Hypothalamus (tissue), 51 donors: ENCODE data around the gene KRT86.
A peak's percentile ranks its signal among the peaks of the same experiment; 100 is the strongest.
"Not testable (repeated sequence)": the region's sequence is repeated elsewhere in the genome, so short reads cannot be mapped to it uniquely, and the experiment has no call there.

Experiments
- DNase-seq, 51 donors: peaks; one replicate each; lab custom pipeline; 2025; lab: John Stamatoyannopoulos, UW

The KRT86 gene

GRCh38 chr12:52307836-52308805 is 33.7 kb downstream of the KRT86 start:
- peak in 47 of 51 donors; percentile 10 to 80 (median 53) for DNase-seq

GRCh38 chr12:52308806-52309425 is 34.5 kb downstream of the KRT86 start:
- peak in 2 of 51 donors; percentile 56 to 76 for DNase-seq

DNA sequence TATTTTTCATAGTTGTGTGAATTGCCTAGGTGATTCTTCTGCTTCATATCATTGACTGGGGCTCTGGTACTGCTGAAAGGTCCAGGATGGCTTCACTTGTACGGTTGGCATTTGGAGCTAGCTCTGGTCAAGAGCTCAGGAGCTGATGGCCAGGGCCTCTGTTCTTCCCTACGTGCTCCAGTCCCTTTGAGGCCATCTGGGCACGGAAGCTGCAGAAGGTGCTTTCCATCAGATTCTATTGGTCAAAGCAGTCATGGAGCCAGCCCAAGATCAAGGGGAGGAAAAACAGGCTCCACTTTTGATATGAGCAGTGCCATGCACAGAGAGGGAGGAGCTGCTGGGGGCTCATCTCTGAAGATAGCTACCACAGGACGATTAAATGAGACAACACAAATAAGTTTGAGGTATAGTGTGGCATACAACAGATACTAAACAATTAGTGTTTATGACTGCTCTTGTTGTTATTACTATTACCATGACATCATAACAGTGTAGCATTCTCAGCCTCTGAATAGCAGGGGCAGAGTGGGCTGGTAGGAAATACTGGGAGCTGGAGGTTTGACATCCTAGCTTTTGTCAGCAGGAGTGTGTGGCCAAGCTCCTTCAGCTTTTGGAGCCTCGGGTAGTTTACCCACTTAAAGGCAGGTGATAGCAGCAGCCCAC is 36.3 kb downstream of the KRT86 start:
- no peak for DNase-seq

GRCh38 chr12:52311285-52311648 is 36.8 kb downstream of the KRT86 start:
- no peak for DNase-seq

GRCh38 chr12:52312086-52312485 is 37.6 kb downstream of the KRT86 start:
- no peak for DNase-seq

DNA sequence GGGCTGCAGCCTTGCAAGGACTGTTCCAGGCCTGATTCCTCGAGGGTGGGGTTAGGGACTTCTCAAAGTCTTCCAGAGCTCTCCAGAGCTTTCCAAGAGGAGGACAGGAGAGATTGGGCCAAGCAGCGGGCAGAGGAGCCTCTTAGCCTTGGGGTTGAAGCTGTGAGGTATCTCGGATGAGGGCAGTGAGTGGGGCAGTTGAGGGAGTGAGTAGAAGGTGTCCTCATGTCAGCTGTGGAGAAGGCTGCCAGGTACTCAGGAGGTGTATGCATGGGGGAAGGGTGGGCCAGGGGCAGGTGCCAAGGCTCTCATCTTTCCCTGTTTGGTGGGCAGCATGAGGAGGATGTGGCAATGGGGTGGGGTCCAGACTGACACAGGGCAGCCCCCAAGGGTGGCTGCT is 39.0 kb downstream of the KRT86 start:
- DNase-seq = no peak

DNA sequence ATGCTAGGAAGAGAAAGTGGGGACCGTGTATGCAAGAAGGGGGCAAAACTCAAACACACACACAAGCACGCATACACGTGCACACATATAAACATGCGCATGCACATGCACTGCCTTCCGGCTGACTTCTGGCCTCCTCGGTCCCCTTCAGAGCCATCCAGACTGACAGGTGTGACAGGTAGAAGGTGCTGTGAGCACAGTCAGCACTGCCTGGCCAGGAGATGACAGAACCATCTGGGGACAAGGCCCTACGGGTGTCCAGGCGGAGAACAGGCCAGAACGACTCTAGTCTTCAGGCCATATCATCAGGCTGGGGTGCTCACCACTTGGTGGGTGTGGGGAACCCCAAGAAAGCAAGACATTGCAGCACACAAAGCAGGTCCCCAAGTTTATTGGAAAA is 39.5 kb downstream of the KRT86 start:
- no peak for DNase-seq

DNA sequence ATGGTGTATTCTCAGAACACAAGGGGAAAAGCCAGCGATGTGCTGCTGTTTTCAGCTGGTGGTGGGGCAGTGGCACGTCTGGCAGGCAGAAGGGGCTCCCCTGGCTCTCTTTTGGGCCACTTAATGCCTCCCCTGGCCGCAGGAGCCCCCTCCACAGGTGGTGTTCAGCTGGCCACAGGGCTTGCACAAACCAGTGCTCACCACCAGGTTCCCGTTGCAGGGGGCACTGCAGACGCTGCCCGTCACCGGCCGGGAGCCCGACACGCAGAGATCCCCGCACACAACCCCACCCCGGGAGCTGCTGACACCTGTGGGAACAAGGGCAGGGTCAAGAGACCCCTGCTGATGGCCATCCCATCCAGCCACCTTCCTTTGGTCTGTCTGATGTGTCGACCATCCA is 40.1 kb downstream of the KRT86 start:
- DNase-seq = no peak

DNA sequence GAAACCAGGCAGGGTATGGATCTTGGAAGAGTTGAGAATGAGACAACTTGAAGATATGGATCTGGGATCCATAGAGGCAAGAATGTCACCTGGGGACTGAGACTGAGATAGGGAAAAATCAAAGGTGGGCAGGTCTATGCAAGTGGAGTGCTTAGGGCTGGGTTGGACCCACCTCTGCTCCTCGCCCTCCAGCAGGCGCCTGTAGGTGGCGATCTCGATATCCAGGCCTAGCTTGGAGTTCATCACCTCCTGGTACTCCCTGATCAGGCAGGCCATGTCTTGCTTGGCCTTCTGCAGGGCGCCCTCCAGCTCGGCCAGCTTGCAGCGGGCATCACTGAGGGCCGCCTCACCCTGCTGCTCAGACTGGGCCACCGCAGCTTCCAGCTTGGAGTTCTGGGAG is 41.3 kb downstream of the KRT86 start:
- DNase-seq = not testable (repeated sequence)

- no peak for DNase-seq
Measured at GRCh38 chr12:52316290-52316689, 41.8 kb downstream of the KRT86 start.

- no peak for DNase-seq
Measured at GRCh38 chr12:52316701-52317100, 42.3 kb downstream of the KRT86 start.

GRCh38 chr12:52317468-52318052 is 43.1 kb downstream of the KRT86 start:
- no peak for DNase-seq

DNA sequence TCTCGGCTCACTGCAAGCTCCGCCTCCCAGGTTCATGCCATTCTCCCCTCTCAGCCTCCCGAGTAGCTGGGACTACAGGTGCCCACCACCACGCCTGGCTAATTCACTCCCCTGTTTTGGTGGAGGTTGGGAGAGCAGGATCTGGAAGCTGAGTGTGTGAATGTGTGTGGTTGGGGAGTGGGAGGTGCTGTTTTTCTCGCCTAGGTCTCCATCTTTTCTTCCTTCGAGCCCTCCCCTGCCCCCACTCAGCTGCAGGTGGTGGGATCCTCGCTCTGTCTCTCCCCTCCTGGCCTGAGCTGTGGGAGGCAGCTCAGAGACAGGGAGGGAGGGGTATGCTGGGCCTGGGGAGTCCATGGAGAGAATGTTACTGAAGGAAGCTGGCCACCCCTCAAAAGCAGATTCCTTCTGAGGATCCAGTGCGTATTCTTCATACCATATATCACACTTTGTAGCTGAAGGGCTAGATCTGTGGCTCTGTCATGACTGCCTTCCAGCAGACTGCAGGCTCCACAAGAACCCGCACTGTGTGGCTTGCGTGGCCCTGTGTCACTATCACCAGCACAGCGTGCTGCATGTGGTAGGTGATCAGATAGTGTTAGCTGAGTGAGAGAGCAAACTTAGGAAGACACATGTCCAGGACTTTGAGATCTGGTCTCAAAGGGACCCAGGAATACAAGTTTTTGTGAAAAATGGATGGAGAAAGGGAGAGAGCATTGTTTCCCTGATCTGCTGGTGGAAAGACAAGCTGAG is 44.0 kb downstream of the KRT86 start:
- DNase-seq = no peak

GRCh38 chr12:52319097-52319496 is 44.7 kb downstream of the KRT86 start:
- DNase-seq = no peak

DNA sequence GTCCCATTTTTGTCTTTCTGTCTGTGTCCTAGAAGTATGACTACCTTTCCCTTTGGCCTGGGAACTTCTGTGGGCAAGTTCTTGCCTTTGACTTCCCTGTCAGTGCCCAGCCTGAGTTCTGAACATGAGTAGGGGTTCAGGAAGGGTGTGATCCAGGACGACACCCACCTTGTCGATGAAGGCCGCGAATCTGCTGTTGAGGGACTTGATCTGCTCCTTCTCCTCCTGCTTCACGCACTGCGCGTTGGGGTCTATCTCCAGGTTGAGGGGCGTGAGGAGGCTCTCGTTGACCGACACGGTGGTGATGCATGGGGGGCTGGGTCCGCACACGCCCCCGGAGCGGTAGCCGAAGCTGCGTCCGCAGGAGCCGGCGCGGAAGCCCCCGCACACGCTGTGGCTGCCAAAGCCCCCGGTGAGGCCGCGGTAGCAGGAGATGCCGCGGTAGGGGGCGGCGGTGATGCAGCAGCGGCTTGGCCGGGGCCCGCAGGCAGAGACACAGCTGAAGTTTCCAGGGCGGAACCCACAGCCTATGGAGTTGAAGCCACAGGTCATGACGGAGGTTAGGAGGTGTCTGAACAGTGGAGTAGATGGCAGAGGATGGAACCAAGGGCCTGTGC is 46.4 kb downstream of the KRT86 start, which contains the start of gene KRT83:
KRT83 (minus strand) TSS at position 615 of the 617 bp plus-strand sequence; CDS start at position 552, 63 bp downstream.
- no peak for DNase-seq

DNA sequence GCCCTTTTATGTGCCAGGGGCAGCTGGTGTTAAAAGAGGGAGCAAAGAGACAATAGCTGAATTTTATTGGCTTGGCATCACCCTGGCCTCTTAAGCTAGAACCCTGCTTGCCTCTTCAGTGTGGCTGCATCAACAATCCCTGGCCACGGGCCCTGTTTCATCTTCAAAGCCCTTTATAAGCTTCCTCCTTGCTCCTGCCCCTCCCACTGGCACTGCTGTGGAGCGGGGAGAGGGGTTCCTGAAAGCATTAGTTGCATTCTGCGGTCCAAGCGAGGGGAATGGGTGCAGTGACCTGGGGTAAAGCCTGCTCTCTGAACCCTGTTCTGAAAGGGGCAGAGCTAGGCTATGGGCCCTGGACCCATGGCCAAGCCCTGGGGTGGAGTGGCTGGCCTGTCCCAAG is 47.0 kb downstream of the KRT86 start:
- peak in 17 of 51 donors; percentile 2 to 66 (median 21) for DNase-seq

DNA sequence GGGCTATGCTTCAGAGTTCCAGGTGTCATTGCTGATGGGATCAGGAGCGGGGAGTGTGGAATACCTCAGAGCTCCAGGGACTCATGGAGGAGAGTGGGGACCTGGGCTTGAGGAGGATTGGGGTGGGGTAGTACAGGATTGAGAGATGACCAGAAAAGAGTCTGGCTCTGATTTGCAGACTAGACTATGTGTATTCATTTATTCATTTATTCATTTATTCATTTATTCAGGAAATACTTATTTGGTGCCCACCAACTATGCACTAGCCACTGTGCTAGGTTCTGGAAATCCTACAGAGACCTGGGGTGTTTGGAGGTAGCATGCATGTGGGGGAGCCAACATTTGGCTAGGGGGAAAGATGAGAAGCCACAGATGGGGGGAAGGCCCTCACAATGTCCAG is 47.6 kb downstream of the KRT86 start:
- DNase-seq = no peak

DNA sequence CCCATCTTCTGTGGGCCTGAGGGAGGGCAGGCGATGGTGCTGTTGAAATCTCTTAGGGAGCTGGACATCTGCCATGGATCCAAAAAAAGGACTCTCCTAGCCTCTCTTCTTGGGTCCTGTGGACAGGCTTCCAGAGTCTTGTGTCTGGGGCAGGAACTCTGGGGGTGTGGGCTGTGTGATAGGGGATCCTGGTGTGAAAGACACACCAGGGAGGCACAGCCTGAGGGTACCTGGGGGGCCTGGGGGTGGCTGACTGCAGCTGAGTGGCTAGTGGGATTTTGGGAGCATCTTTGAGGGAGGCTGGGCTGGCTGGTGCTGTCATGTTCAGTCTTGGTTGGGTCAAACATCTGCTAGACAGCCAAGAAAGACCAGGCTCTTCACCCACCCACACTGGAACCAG is 48.6 kb downstream of the KRT86 start:
- DNase-seq = no peak

DNA sequence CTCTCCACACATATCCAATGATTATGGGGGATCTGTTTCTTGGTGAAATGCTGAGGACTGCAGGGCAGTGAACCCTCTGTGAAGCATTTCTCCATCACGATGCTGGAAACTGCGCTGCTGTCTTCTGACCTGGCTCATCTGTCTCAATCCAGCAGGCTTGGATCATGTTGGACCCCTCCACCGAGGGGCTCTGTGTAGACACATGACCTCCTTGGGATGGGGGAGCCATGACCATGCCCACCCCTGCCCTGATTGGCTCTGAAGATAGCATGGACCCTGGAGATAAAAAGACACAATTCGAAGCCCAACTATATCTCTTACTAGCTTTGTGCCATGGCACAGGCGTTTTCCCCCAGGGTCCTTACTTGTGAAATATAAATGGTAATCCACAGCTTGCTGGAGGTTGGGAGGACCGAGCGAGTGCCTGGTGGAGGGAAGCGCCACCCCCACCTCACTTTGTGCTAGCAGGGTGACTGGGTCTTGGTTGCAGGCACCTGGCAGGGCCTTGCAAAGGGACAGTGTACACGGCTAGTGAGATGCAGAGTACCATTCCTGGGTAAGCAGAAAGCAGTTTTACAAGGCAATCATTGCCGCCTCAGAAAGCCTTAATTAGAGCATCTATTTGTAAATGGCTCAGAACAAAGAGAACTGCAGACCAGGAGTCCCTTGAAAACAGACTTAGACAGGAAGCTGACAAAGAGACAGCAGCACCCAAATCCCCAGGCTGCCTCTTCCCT is 49.1 kb downstream of the KRT86 start:
- DNase-seq = no peak
